GM23248 (cell line): Measurements from ENCODE around the gene ART5.

Experiments used
- EZH2 ChIP-seq: fragments of 200-600 bp; sonication (generic); IDR thresholded peaks from 2 replicates; pipeline ENCODE4 v1.6.1; 2018; ENCODE audit warnings: antibody characterized with exemption, mild to moderate bottlenecking; ENCODE audit not compliant: insufficient read depth, poor library complexity, severe bottlenecking
- EZH2phosphoT487 ChIP-seq: fragments of 200-600 bp; sonication (generic); IDR thresholded peaks from 2 replicates; pipeline ENCODE4 v1.6.1; 2018; ENCODE audit warnings: antibody characterized with exemption, moderate library complexity, mild to moderate bottlenecking, low read depth; ENCODE audit not compliant: insufficient read depth

- TF ChIP-seq EZH2: no peak
- TF ChIP-seq EZH2phosphoT487: no peak
Measured at GRCh38 chr11:3615998-3616397, 25.8 kb downstream of the ART5 start.
